OCI-LY3 (cell line): Measurements from ENCODE around the gene SSUH2.

Experiments
- H2AFZ ChIP-seq: fragments of 200-600, 300-600 bp; shearing (Covaris generic); 2 replicates; pipeline ENCODE4 v1.6.0; 2014; ENCODE audit warnings: antibody characterized with exemption, low read depth, low read length
- H3K27ac ChIP-seq: fragments of 200-600, 300-600 bp; sonication (generic); 2 replicates; pipeline ENCODE4 v1.5.1; 2014; ENCODE audit warnings: mild to moderate bottlenecking, low read length, moderate library complexity, mixed read lengths
- H3K27me3 ChIP-seq: fragments of 200-600, 300-600 bp; sonication (generic); 2 replicates; pipeline ENCODE4 v1.6.1; 2014; ENCODE audit warnings: low read depth, low read length, mixed read lengths
- H3K36me3 ChIP-seq: fragments of 200-600, 300-600 bp; sonication (generic); replicated peaks from 2 replicates; pipeline ENCODE3; 2014; ENCODE audit warnings: low read depth, low read length, mixed read lengths
- H3K4me1 ChIP-seq: fragments of 300-600, 200-600 bp; sonication (generic); 2 replicates; pipeline ENCODE4 v1.6.1; 2014; ENCODE audit warnings: low read length, mixed read lengths
- H3K4me2 ChIP-seq: fragments of 200-600, 300-600 bp; sonication (generic); 2 replicates; pipeline ENCODE4 v1.6.1; 2014; ENCODE audit warnings: low read length, mixed read lengths
- H3K4me3 ChIP-seq: fragments of 300-600, 200-600 bp; sonication (generic); 2 replicates; pipeline ENCODE4 v1.5.1; 2014; ENCODE audit warnings: antibody characterized with exemption, mild to moderate bottlenecking, low read length, moderate library complexity
- H3K79me2 ChIP-seq: fragments of 300-600, 200-600 bp; shearing (Covaris generic); 2 replicates; pipeline ENCODE4 v1.6.1; 2014; ENCODE audit warnings: mild to moderate bottlenecking, low read length, mixed read lengths
- H3K9ac ChIP-seq: fragments of 300-600, 200-600 bp; shearing (Covaris generic); 2 replicates; pipeline ENCODE4 v1.6.0; 2014; ENCODE audit warnings: mild to moderate bottlenecking, low read length, moderate library complexity
- H3K9me3 ChIP-seq: fragments of 200-600, 300-600 bp; shearing (Covaris generic); 2 replicates; pipeline ENCODE4 v1.6.1; 2014; ENCODE audit warnings: low read length, mixed read lengths; ENCODE audit not compliant: insufficient read depth
- H4K20me1 ChIP-seq: fragments of 200-600, 300-600 bp; sonication (generic); 2 replicates; pipeline ENCODE4 v1.6.1; 2016; ENCODE audit warnings: low read length, mixed read lengths; ENCODE audit not compliant: insufficient read depth
- CTCF ChIP-seq: fragments of 200-600, 300-600 bp; sonication (generic); IDR thresholded peaks from 2 replicates; pipeline ENCODE4 v1.5.1; 2014; ENCODE audit warnings: antibody characterized with exemption, low read length, low read depth
- EZH2phosphoT487 ChIP-seq: fragments of 200-600 bp; shearing (Covaris generic); IDR thresholded peaks from 2 replicates; pipeline ENCODE4 v1.6.1; 2018; ENCODE audit warnings: antibody characterized with exemption, mixed run types, low read depth

SSUH2 gene

GRCh38 chr3:8575364-8576104, 69.1 kb downstream of the SSUH2 start:
- no peak overlapping the region for H3K9ac ChIP-seq
- H3K4me3 ChIP-seq = no peak overlapping the region
- H2AFZ ChIP-seq = no peak overlapping the region
- H3K79me2 ChIP-seq = no peaks in the 10 kb centered on the region
- no peaks in the 10 kb centered on the region for H3K27me3 ChIP-seq
- no peaks in the 10 kb centered on the region for H3K36me3 ChIP-seq
- no peak overlapping the region for H3K4me2 ChIP-seq
- no peaks in the 10 kb centered on the region for H3K9me3 ChIP-seq
- no peak for TF ChIP-seq CTCF
- no peak for TF ChIP-seq EZH2phosphoT487
- peaks cover 21% of the 10 kb centered on the region for H3K4me1 ChIP-seq
- no peaks in the 10 kb centered on the region for H4K20me1 ChIP-seq
- no peak overlapping the region for H3K27ac ChIP-seq

DNA sequence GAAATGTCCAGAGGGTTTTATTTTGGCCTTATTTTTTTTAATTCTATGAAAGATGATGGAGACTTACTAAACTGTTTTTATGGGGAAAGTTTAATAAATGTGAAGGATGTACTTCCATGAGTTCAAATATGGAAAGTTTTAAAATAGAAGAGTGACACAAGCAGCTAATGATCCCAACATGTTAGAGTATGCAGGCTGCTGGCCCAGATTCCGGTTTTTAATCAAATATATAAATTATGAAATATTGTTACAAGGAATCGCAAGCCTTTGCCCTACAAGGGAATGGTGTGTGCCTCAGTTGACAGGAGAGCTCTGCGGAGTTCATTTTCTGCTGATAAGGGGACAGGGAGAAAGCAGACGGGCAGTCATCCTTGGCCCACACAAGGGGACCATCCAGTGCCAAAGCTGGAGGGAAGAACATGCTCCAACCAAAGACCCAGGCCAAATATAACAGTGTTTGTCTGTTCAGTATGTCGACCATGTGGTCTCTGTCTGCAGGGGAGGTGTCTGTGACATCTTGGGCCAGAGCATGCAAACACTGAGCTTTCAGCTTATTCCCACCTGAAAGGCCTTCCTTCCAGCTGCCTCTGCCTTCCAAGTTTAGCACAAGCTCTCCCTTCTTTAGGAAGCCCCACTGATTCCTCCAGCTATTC, 69.8 kb downstream of the SSUH2 start:
- Histone ChIP-seq H4K20me1 (no peaks in the 10 kb centered on the region), H3K4me2 (no peak overlapping the region), H3K9ac (no peak overlapping the region), H3K36me3 (no peaks in the 10 kb centered on the region), H3K27me3 (no peaks in the 10 kb centered on the region), H3K4me3 (no peak overlapping the region), H3K9me3 (no peaks in the 10 kb centered on the region), H2AFZ (no peak overlapping the region), H3K27ac (no peak overlapping the region), H3K4me1 (peaks cover 20% of the 10 kb centered on the region), H3K79me2 (no peaks in the 10 kb centered on the region)
- TF ChIP-seq EZH2phosphoT487 (no peak), CTCF (no peak)

DNA sequence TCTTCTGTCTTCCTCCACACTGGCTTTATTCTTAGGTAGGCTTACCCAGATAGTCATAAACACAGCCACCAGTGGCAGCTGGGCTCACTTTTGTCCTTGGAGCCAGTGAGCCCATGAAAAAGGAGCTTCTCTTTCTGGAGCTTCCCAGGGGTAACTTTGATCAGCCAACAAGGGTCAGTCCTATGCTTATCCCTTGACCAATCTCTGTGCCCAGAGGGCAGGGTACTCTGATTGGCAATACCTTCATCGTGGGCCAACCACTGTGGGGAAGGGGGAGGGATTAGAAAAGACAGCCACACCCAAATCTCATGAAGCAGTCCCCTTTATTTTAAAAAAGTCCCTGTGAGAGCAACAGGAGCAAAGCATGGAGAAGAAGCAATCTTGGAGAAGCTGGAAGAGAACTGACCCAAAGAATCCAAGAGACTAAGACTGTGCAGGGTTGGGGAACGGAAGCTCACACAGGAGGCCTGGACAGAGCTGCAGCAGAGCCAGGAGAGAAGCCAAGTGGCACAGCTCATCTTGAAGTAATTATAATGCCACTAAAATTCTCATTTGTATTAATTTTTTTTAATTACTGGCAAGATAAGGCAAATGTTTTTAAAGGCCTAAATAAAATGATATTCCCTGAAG, 70.4 kb downstream of the SSUH2 start:
- H3K9ac ChIP-seq = no peak overlapping the region
- H3K4me2 ChIP-seq = no peak overlapping the region
- TF ChIP-seq EZH2phosphoT487 (no peak), CTCF (no peak)

DNA sequence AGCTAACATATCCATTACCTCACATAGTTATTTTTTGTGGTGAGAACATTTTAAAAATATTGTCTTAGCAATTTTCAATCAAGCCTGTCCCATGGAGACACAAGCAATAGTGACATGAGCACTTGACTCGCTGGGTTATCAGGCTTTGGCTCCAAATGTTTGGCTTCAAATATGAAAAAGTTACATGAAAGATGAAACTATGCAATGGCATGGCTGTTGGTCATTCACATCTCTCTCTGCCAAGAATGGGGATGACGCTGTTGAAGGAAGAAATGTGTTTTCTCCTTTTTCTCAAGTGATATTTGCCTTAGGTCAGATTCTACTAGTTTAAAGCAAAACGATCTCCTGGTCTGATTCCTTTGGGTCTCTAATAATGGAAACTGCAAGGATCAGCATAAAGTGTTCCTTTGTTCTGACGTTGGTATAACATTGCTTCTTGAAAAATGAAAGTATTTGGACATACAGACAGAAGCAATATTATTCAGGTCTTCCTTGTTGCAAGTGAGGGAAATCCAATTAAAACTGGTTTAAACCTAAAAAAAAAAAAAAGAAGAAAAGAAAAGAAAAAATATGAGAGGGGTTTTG, 71.2 kb downstream of the SSUH2 start:
- Histone ChIP-seq H4K20me1 (no peaks in the 10 kb centered on the region), H3K27ac (no peak overlapping the region), H3K9ac (no peak overlapping the region), H2AFZ (no peak overlapping the region), H3K9me3 (no peaks in the 10 kb centered on the region), H3K4me1 (peaks cover 6% of the 10 kb centered on the region), H3K79me2 (no peaks in the 10 kb centered on the region), H3K27me3 (no peaks in the 10 kb centered on the region), H3K36me3 (no peaks in the 10 kb centered on the region), H3K4me3 (no peak overlapping the region), H3K4me2 (no peak overlapping the region)
- no peak for TF ChIP-seq CTCF
- TF ChIP-seq EZH2phosphoT487 = no peak

More for the DNA sequence above, 70.4 kb downstream of the SSUH2 start:
- Histone ChIP-seq H3K9me3 (no peaks in the 10 kb centered on the region), H3K27ac (no peak overlapping the region), H2AFZ (no peak overlapping the region), H3K4me3 (no peak overlapping the region), H3K27me3 (no peaks in the 10 kb centered on the region), H4K20me1 (no peaks in the 10 kb centered on the region), H3K79me2 (no peaks in the 10 kb centered on the region), H3K4me1 (peaks cover 13% of the 10 kb centered on the region), H3K36me3 (no peaks in the 10 kb centered on the region)
